Stimulated activated memory B cell treated with anti-CD40 and anti-IgM and Interleukin-4, amounts not matched to agents 10 μg/mL and 1 μg/mL and 100 μg/mL, for 72 hours (primary cell): ENCODE data around the gene SLC6A7.

ENCODE experiments used
- ATAC-seq: fragments of 150-1000 bp; cut with Tn5 transposase; 2 replicates; pipeline ENCODE4 v1.10.0; 2021
- H3K27ac Mint-ChIP-seq: one replicate; pipeline ENCODE4 v1.8.0; 2022; ENCODE audit warnings: mild to moderate bottlenecking, mixed read lengths
- H3K27me3 Mint-ChIP-seq: one replicate; pipeline ENCODE4 v1.8.0; 2022; ENCODE audit warnings: mixed read lengths
- H3K36me3 Mint-ChIP-seq: one replicate; pipeline ENCODE4 v1.8.0; 2022; ENCODE audit warnings: mixed read lengths
- H3K4me1 Mint-ChIP-seq: one replicate; pipeline ENCODE4 v1.8.0; 2022; ENCODE audit warnings: mixed read lengths
- H3K4me3 Mint-ChIP-seq: one replicate; pipeline ENCODE4 v1.8.0; 2022; ENCODE audit warnings: mild to moderate bottlenecking, moderate library complexity, mixed read lengths
- H3K9me3 Mint-ChIP-seq: one replicate; pipeline ENCODE4 v1.8.0; 2022; ENCODE audit warnings: mixed read lengths

SLC6A7 gene

DNA sequence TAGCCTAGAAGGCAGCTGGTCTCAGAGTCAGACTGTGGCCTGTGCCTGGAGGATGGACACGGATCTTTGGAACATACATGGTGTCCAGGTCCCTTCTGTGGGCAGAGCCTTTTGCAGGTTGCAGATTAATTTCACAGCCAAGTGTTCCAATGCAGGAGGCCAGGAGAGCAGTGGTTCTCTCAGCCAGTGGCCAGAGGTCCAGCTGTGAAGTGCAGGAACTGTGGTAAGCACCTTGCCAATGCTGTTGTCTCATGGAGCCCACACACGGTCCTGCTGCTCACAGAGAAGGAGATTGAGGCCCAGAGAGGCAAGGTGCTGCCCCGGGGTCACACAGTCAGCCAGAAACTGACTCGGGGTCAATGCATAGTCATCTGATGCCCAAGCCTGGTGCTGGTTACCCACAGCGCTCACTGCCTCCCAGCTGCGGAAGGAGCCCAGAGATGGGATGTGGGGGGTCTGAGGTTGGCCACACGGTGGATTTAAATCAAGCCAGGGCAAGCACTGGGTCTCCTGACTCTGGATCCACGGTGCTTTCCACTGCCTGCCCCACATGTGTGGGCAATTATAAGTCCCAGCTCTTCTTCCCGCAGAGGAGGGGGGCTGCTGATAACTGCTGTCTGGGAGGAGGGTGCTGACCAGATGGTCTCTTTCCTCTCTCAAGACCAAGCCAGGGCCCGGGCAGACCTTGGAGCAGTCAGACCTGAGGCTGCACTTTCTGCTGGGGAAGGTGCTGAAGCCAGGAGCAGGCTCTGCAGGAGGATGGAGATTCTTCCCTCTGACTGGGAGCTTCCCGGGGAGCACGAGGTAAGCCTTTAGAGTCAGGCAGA lies 37.0 kb upstream of the SLC6A7 start:
- Mint-ChIP-seq H3K36me3 (no peaks in the 10 kb centered on the region), H3K27me3 (peaks cover 9% of the 10 kb centered on the region), H3K27ac (no peak overlapping the region), H3K4me1 (peaks cover 31% of the 10 kb centered on the region), H3K9me3 (no peaks in the 10 kb centered on the region), H3K4me3 (no peak overlapping the region)
- no peak for ATAC-seq

- no peak overlapping the region for H3K27ac Mint-ChIP-seq
- ATAC-seq: no peak
- peaks cover 6% of the 10 kb centered on the region for H3K27me3 Mint-ChIP-seq
- peaks cover 31% of the 10 kb centered on the region for H3K4me1 Mint-ChIP-seq
- no peak overlapping the region for H3K4me3 Mint-ChIP-seq
- H3K9me3 Mint-ChIP-seq: no peaks in the 10 kb centered on the region
- no peaks in the 10 kb centered on the region for H3K36me3 Mint-ChIP-seq
Observed at GRCh38 chr5:150153483-150153882, 36.4 kb upstream of the SLC6A7 start.

DNA sequence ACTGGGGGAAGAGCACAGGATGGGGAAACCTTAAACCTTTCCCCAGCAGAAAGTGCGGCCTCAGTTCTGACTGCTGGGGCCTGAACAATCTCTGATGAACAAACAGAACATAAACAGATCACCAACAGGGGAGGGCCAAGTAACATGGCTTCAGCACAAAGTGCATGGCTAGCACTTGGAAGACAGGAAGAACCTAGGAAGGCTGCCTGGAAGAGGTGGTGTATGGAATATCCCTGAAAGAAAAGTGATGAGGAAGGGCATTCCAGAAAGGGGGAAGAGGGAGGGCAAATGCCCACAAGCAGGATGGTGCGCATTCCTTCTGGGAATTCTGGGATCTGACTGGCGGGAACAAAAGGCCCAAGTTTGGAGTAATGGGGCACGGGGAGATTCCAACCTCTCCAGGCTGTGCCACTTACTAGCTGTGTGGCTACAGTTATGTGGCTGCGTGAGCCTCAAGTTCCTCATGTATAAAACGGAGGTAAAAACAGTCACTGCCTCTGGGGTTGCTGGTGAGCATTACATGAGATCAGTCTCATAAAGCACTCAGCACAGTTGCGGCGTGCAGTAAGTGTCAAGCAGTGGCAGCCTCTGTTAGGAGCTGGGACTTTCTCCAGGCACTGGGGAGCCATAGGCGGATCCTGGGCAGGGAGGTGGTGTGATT lies 35.8 kb upstream of the SLC6A7 start:
- Mint-ChIP-seq H3K4me3 (peak overlapping the region; percentile 69), H3K4me1 (peaks cover 31% of the 10 kb centered on the region), H3K9me3 (no peaks in the 10 kb centered on the region), H3K27ac (peak overlapping the region; percentile 91), H3K27me3 (no peaks in the 10 kb centered on the region), H3K36me3 (no peaks in the 10 kb centered on the region)
- peak; percentile 78 for ATAC-seq

GRCh38 chr5:150154618-150155128 lies 35.2 kb upstream of the SLC6A7 start:
- H3K36me3 Mint-ChIP-seq: no peaks in the 10 kb centered on the region
- ATAC-seq: no peak
- H3K4me3 Mint-ChIP-seq: peak overlapping the region; percentile 94
- no peaks in the 10 kb centered on the region for H3K9me3 Mint-ChIP-seq
- no peaks in the 10 kb centered on the region for H3K27me3 Mint-ChIP-seq
- H3K4me1 Mint-ChIP-seq: peaks cover 34% of the 10 kb centered on the region
- H3K27ac Mint-ChIP-seq: peak overlapping the region; percentile 91

- H3K27ac Mint-ChIP-seq: peak within 1 kb of the TSS; percentile 91
- ATAC-seq: peak; percentile 70
- no peaks in the 10 kb centered on the region for H3K36me3 Mint-ChIP-seq
- peaks cover 42% of the 10 kb centered on the region for H3K4me1 Mint-ChIP-seq
- H3K27me3 Mint-ChIP-seq: no peaks in the 10 kb centered on the region
- H3K4me3 Mint-ChIP-seq: peak within 1 kb of the TSS; percentile 94
- H3K9me3 Mint-ChIP-seq: no peaks in the 10 kb centered on the region
Observed at GRCh38 chr5:150155258-150156026, 34.4 kb upstream of the SLC6A7 start, which contains the start of gene PDGFRB. Gene PDGFRB, minus strand, starts transcription at chr5:150155845. Its CDS starts 18,798 bp downstream, at chr5:150137047.

GRCh38 chr5:150156027-150156368 lies 33.9 kb upstream of the SLC6A7 start:
- Mint-ChIP-seq H3K27ac (peak overlapping the region; percentile 91), H3K4me3 (peak overlapping the region; percentile 94), H3K27me3 (no peaks in the 10 kb centered on the region), H3K4me1 (peaks cover 47% of the 10 kb centered on the region), H3K36me3 (no peaks in the 10 kb centered on the region), H3K9me3 (no peaks in the 10 kb centered on the region)
- no peak for ATAC-seq

DNA sequence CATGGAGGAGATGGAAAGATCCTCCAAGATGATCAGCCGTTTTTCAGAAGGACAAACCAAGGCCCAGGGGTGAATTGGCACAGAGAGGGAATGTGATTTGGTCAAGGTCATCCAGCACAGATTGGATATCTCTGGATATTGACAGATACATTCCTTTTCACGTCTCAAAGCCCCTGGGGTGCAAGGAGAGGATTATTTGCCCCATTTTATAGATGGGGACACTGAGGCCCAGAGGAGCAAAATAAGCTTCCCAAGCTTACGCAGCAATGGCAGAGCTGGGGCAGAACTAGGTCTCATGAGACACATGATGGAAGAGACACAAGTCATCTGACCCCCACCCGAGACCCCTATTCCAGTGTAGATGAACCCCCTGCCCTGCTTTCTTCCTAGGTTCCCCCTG lies 33.3 kb upstream of the SLC6A7 start:
- no peaks in the 10 kb centered on the region for H3K27me3 Mint-ChIP-seq
- H3K9me3 Mint-ChIP-seq: no peaks in the 10 kb centered on the region
- no peaks in the 10 kb centered on the region for H3K36me3 Mint-ChIP-seq
- no peak for ATAC-seq
- H3K4me3 Mint-ChIP-seq: no peak overlapping the region
- peaks cover 51% of the 10 kb centered on the region for H3K4me1 Mint-ChIP-seq
- peak overlapping the region; percentile 91 for H3K27ac Mint-ChIP-seq

- no peak overlapping the region for H3K27ac Mint-ChIP-seq
- H3K4me3 Mint-ChIP-seq: no peak overlapping the region
- H3K9me3 Mint-ChIP-seq: no peaks in the 10 kb centered on the region
Observed at GRCh38 chr5:150157168-150157567, 32.7 kb upstream of the SLC6A7 start.

DNA sequence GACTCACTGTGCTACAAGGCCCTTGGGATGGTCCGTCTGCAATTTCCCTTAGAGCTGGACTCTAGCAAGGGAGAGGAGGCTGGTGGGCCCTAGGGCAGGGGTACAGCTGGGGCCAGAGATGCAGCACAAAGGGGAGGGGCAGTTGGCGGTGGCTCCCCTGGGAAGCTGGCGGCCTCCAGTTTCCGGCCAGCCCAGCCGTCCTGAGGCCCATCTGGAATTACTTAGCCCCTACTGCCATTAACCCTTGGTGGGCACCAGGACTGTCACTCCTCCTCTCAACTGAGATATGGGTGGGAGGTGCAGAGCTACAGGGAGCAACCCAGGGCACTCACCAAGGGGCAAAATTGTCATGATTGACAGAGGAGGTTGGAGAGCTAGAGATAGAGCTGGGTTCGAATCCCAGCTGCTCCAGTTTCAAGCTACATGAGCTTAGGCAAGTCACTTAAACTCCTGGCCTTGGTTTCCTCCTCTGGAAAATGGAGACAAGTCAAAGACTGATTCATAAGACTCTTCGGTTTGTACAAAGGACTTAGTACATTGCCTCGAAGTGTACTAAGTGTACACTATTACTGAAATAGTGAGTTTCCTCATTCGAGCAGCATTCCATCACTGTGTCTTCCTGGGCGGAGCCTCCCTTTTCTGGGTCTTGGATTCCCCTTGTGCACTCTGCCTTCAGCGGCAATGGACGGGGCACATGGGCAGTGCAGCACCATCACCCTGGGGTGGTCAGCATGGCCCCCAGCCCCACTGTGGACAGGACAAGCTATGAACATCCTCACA lies 31.5 kb upstream of the SLC6A7 start:
- H3K27ac Mint-ChIP-seq: no peak overlapping the region
- H3K27me3 Mint-ChIP-seq: no peaks in the 10 kb centered on the region
- H3K36me3 Mint-ChIP-seq: no peaks in the 10 kb centered on the region
- H3K4me3 Mint-ChIP-seq: no peak overlapping the region
- peaks cover 61% of the 10 kb centered on the region for H3K4me1 Mint-ChIP-seq
- no peak for ATAC-seq
- no peaks in the 10 kb centered on the region for H3K9me3 Mint-ChIP-seq

More at GRCh38 chr5:150157168-150157567, 32.7 kb upstream of the SLC6A7 start:
- H3K27me3 Mint-ChIP-seq: no peaks in the 10 kb centered on the region
- peaks cover 56% of the 10 kb centered on the region for H3K4me1 Mint-ChIP-seq
- no peak for ATAC-seq
- H3K36me3 Mint-ChIP-seq: no peaks in the 10 kb centered on the region

DNA sequence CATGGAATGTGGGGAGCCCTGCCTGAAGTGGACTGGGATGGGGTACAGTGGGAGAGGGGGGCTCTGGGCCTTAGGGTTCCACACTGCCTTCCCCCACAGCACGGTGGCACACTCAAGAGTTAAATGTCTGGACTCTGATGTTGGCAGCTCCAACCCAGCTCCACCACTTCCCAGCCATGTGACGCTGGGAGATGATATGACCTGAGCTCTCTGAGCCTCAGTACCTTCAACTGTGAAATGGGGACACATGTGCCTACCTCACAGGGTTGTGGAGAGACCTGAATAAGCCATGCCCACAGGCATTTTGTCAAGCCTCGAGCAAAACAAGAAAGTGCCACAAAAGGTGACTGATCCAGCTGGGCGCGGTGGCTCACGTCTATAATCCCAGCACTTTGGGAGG lies 30.8 kb upstream of the SLC6A7 start:
- Mint-ChIP-seq H3K4me1 (peaks cover 56% of the 10 kb centered on the region), H3K9me3 (no peaks in the 10 kb centered on the region), H3K4me3 (no peak overlapping the region), H3K36me3 (no peaks in the 10 kb centered on the region), H3K27me3 (no peaks in the 10 kb centered on the region), H3K27ac (no peak overlapping the region)
- no peak for ATAC-seq

- peak; percentile 22 for ATAC-seq
Observed at GRCh38 chr5:150159741-150160179, 30.1 kb upstream of the SLC6A7 start.

DNA sequence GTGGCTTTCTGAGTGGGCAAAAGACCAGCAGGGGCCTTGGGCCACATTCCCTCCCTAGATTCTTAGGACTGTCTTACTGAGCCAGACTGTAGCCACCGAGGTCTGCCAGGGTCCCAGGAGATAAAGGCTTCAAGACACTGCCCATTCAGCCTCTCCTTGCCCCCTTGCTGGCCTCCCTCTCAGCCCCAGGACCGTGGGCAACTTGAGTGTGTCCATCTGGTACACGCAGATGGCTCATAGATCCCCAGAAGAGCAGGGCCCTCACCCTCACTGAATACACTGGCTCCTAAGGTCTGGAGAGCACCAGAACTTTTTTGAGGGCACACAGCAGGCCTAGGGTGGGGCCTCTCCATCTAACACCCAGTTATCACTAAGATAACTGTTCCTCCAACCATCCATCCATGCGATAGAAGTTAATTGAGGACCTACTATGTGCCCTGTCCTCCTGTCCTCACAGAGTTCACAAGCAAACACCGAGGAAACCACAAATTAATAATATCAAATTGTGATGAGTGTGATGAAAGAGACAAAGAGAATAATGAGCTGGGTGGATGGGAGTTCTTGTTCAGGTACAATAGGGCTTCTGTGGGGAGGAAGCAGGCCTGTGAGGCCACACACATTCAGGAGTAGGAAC lies 29.3 kb upstream of the SLC6A7 start:
- peaks cover 40% of the 10 kb centered on the region for H3K4me1 Mint-ChIP-seq
- ATAC-seq: no peak
- no peaks in the 10 kb centered on the region for H3K36me3 Mint-ChIP-seq
- no peak overlapping the region for H3K27ac Mint-ChIP-seq
- no peaks in the 10 kb centered on the region for H3K27me3 Mint-ChIP-seq
- no peaks in the 10 kb centered on the region for H3K9me3 Mint-ChIP-seq
- no peak overlapping the region for H3K4me3 Mint-ChIP-seq

More at GRCh38 chr5:150159741-150160179, 30.1 kb upstream of the SLC6A7 start:
- Mint-ChIP-seq H3K9me3 (no peaks in the 10 kb centered on the region), H3K36me3 (no peaks in the 10 kb centered on the region), H3K27me3 (no peaks in the 10 kb centered on the region), H3K4me3 (no peak overlapping the region), H3K27ac (no peak overlapping the region), H3K4me1 (peaks cover 48% of the 10 kb centered on the region)

DNA sequence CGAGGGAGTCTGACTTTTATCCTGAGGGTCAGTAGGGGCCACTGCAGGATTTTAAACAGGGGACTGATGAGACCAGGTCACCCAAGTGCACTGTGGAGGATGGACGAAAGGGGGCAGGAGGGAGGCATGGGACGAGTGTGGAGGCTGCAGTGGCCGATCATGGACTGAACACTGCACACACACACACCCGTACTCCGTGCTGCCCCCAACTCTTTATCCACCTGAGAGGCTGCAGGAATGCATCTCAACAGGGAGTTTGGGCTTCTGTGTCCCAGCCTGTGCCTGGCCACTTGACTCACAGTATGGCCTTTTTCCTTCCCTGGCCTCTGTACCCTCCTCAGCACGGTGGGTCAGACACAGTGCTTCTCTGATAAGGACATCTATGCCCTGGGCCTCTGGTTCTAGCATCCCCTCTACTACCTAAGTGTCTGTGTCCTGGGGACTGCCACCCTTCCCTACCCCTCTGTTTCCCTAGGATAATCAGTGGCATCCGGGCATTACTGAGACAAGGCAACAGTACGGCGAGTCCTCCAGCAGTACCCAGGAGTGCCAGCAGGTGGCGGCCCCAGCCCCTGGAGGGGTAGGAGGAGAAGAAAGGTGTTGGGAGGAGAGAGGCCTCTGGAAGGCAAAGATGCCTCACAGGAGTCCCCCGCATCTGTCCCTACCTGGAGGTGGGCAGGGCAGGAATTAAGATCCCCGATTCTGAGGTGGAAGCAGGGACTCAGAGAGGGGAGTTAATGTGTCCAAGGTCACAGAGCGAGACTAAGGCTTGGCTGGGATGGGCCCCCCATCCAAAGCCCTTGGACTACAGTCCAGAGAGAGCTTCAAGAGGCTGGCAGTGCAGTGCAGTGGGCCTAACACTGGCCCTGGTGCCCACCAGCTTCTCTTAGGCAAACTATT lies 28.4 kb upstream of the SLC6A7 start:
- no peaks in the 10 kb centered on the region for H3K36me3 Mint-ChIP-seq
- no peaks in the 10 kb centered on the region for H3K27me3 Mint-ChIP-seq
- H3K4me1 Mint-ChIP-seq: peaks cover 31% of the 10 kb centered on the region
- H3K27ac Mint-ChIP-seq: no peak overlapping the region
- no peak overlapping the region for H3K4me3 Mint-ChIP-seq
- H3K9me3 Mint-ChIP-seq: no peaks in the 10 kb centered on the region
- peak; percentile 61 for ATAC-seq
